AG09319 (cell line): ENCODE measurements around the gene C1orf232.

Experiments used
- DNase-seq: peaks from one replicate; pipeline ENCODE4 v3.0.0-alpha.2; 2010; ENCODE audit warnings: low read depth; ENCODE audit errors: extremely low read depth
- CTCF ChIP-seq: IDR thresholded peaks from 2 replicates; pipeline ENCODE4 v1.5.1; 2011; ENCODE audit warnings: low read depth, mild to moderate bottlenecking, inconsistent platforms, low read length, moderate library complexity

Gene C1orf232

GRCh38 chr1:26125946-26126320 is 42.8 kb downstream of the C1orf232 start:
- DNase-seq: no peak
- TF ChIP-seq CTCF: no peak

DNA sequence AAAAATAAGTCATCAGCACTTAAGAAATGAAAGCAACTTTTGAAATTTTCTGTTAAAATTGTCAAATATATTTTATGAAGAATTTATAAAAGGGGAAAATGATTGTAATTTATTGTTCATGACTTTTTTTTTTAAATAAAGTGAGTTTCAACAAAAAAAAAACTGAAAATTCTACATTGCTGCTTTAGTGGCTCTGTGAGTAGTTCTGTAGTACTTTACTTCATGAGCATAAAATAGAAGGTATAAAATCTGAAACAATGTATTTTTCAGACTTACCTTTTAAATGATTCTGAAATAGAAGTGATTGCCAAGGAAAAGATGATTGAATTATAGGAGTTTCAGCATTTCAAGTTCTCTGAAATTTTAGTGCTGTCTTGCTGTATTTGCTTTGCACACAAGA is 43.4 kb downstream of the C1orf232 start:
- TF ChIP-seq CTCF: no peak
- no peak for DNase-seq

- no peak for TF ChIP-seq CTCF
- DNase-seq: no peak
These were observed 44.1 kb downstream of the C1orf232 start for GRCh38 chr1:26124418-26125331.

GRCh38 chr1:26122988-26123973 is 45.5 kb downstream of the C1orf232 start:
- DNase-seq: no peak
- TF ChIP-seq CTCF: no peak

DNA sequence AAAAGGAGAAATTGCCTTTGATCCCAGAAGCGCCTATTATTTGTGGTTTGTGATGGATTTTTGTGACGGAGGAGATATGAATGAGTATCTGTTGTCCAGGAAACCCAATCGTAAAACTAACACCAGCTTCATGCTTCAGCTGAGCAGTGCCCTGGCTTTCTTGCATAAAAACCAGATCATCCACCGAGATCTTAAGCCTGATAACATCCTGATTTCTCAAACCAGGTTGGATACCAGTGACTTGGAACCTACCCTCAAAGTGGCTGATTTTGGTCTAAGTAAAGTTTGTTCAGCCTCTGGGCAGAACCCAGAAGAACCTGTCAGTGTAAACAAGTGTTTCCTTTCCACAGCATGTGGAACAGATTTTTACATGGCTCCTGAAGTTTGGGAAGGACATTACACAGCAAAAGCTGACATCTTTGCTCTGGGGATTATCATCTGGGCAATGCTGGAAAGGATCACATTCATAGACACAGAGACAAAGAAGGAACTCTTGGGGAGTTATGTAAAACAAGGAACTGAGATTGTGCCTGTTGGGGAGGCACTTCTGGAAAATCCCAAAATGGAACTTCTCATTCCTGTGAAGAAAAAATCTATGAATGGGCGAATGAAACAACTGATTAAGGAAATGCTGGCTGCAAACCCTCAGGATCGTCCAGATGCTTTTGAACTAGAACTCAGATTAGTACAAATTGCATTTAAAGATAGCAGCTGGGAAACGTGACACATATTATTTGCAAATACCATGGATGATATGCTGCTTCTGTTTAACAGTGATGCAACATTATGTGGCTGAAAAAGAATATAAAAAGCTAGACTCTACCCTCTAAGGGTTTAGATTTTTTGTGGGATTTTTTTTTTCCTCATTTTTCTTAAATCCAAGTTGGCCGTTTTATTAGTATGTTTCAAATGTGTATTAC is 46.6 kb downstream of the C1orf232 start:
- DNase-seq: no peak
- no peak for TF ChIP-seq CTCF

DNA sequence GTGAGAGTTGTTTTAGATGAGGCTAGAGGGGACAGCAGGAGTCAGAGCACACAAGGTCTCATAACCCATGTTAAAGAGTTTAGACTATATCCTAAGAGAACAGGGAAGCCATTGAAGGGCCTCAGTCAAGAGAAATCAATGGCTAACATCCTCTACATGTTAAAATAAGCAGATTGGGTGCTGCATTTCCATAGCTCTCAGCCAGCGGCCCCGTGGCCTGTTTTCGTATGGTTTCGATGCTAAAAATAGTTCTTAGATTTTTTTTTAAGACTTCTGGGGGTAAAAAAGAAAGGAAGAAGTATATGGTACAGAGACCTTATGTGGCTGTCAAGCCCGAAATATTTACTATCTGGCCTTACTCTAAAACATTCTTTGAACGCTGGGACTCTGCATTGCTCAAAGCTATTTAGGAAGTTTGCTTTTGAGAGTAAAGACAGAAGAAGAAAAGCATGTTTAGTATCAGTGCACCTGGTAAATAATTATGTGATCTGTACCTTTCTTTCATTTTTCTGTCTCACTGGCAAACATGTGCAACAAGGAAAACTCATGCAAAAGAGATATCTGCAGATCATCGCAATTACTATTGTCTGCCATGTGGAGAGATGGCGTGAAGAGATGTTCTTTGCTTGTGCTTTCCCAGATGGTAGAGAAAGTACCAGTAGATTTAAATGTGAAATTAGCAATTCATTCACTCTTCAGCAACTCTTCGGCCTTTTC is 48.7 kb downstream of the C1orf232 start:
- DNase-seq: no peak
- TF ChIP-seq CTCF: no peak
